Adipocyte (in vitro differentiated cells): Measurements from ENCODE around the gene PTPRN2.

Source experiments
- DNase-seq: peaks from one replicate; pipeline ENCODE4 v3.0.0-alpha.2; 2015; ENCODE audit warnings: low read depth
- H3K27me3 ChIP-seq: replicated peaks from 2 replicates; pipeline ENCODE4 v1.7.0; 2013; ENCODE audit warnings: mild to moderate bottlenecking, low read length, moderate library complexity; ENCODE audit not compliant: control insufficient read depth, insufficient read depth
- H3K36me3 ChIP-seq: 2 replicates; pipeline ENCODE4 v1.7.0; 2013; ENCODE audit warnings: low read length, mild to moderate bottlenecking, moderate library complexity; ENCODE audit not compliant: control insufficient read depth, insufficient read depth, severe bottlenecking
- H3K4me1 ChIP-seq: 2 replicates; pipeline ENCODE4 v1.7.0; 2013; ENCODE audit warnings: mild to moderate bottlenecking, low read length, moderate library complexity; ENCODE audit not compliant: control insufficient read depth, insufficient read depth
- H3K4me3 ChIP-seq: 2 replicates; pipeline ENCODE4 v1.7.0; 2013; ENCODE audit warnings: mild to moderate bottlenecking, low read length, moderate library complexity
- H3K9ac ChIP-seq: 2 replicates; pipeline ENCODE4 v1.7.0; 2013; ENCODE audit warnings: mild to moderate bottlenecking, low read length, moderate library complexity
- H3K9me3 ChIP-seq: 2 replicates; pipeline ENCODE4 v1.7.0; 2013; ENCODE audit warnings: mild to moderate bottlenecking, low read length, moderate library complexity; ENCODE audit not compliant: control insufficient read depth

Gene PTPRN2

DNA sequence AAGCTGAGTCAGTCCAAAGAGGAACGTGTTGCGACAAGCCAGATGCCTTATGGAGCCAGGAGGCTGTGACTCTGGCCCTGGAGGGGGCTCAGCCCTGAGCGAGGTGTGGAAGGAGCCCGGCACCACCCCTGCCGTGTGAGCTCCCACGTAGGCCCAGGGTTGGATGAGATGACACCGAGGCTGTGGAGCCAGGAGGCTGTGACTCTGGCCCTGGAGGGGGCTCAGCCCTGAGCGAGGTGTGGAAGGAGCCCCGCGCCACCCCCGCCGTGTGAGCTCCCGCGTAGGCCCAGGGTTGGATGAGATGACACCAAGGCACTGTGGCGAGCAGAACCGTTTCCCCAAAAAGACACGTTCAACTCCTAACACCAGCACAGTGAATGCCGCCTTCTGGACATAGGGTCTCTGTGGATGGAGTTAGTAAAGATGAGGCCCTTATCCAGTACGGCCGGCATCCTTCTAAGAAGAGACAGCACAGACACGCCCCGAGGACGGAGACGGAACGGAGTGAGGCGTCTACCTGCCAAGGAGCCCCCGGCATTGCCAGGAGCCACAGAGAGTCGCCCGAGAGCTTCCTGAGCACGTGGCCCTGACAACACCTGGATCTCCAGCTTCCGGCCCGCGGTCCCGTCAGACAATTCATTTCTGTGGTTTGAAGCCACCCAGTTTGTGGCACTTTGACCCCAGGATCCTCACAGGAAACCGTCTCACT is 778.3 kb downstream of the PTPRN2 start:
- H3K4me3 ChIP-seq: no peak overlapping the region
- no peaks in the 10 kb centered on the region for H3K36me3 ChIP-seq
- no peaks in the 10 kb centered on the region for H3K27me3 ChIP-seq
- no peak overlapping the region for H3K9ac ChIP-seq
- H3K9me3 ChIP-seq: peaks cover 3% of the 10 kb centered on the region
- H3K4me1 ChIP-seq: no peaks in the 10 kb centered on the region
- DNase-seq: no peak

DNA sequence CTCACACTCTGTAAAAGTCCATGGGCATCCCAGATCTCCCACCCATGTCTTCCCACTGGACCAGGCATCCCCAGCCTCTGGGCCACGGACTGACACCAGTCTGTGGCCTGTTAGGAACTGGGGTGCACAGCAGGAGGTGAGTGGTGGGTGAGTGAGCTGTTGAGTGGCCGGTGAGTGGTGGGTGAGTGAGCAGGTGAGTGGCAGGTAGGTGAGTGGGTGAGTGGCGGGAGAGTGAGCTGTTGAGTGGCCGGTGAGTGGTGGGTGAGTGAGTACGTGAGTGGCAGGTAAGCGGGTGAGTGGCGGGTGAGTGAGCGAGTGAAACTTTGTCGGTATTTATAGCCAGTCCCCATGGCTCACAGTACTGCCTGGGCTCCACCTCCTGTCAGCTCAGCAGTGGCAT is 779.6 kb downstream of the PTPRN2 start:
- H3K27me3 ChIP-seq: no peaks in the 10 kb centered on the region
- H3K4me3 ChIP-seq: no peak overlapping the region
- H3K4me1 ChIP-seq: no peaks in the 10 kb centered on the region
- H3K9ac ChIP-seq: no peak overlapping the region
- no peaks in the 10 kb centered on the region for H3K36me3 ChIP-seq
- DNase-seq: no peak
- H3K9me3 ChIP-seq: peaks cover 3% of the 10 kb centered on the region

DNA sequence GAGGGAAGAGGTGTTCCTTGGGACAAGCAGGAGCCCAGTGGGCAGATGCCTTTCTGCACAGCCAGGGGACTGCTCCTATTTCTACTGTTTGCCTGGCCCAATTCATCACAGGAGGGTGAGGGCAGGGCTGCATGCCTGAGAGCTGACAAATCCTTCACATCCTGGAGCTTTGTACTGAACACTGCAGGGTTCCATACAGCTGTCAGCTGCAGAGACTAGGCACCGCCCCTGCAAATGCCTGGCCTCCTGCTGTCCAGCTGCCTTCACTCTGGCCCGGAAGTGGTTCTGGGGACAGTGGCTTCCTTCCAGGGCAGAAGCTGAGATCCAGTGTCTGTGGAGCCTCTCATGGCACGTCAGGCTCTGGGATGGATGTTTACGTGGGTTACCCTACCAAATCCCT is 780.1 kb downstream of the PTPRN2 start:
- H3K4me3 ChIP-seq: no peak overlapping the region

DNA sequence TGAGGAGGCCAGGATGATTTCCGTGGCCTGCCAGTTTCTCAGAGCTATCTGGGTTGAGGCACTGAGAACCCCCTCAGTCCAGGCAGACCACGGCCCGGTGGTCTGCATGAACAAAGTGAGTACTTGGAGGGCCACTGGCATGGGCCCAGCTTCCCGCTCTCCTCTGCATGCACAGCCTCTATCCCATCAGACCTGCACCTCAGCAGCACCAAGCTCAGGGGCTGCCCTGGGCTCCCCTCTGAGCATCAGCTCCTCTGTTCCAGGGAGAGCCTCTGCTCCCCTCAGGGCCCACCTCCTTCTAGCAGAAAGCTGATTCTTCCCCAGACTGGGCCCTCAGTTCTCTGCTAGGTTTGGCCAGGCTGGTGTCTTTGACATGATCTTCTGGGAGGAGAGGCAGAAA is 780.9 kb downstream of the PTPRN2 start:
- Histone ChIP-seq H3K4me1 (no peaks in the 10 kb centered on the region), H3K9me3 (peaks cover 7% of the 10 kb centered on the region), H3K9ac (no peak overlapping the region), H3K27me3 (no peaks in the 10 kb centered on the region), H3K4me3 (no peak overlapping the region), H3K36me3 (no peaks in the 10 kb centered on the region)
- no peak for DNase-seq

More for the DNA sequence above, 780.1 kb downstream of the PTPRN2 start:
- Histone ChIP-seq H3K36me3 (no peaks in the 10 kb centered on the region), H3K9me3 (peaks cover 3% of the 10 kb centered on the region), H3K9ac (no peak overlapping the region), H3K27me3 (no peaks in the 10 kb centered on the region), H3K4me1 (no peaks in the 10 kb centered on the region)
- no peak for DNase-seq

DNA sequence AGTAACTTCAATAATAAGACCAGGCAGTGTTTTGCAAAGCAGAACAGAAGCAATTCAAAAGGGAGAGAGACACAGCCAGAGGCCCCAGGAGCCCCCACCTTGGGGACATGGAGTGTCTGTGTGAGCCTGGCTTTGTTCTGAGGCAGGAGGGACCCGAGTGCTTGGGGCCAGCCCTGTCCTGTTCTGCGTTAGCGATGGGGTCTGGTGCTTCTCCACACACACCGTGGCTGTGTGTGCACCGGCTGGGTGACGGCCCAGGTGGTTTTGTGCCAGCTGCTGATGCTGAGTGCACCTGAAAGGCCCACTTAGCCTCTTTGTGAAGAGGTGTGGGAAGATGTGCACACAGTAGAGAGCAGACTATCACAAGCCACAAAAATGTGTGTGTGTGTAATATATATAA is 781.9 kb downstream of the PTPRN2 start:
- Histone ChIP-seq H3K4me1 (no peaks in the 10 kb centered on the region), H3K27me3 (no peaks in the 10 kb centered on the region), H3K9ac (no peak overlapping the region), H3K9me3 (peaks cover 7% of the 10 kb centered on the region), H3K4me3 (no peak overlapping the region), H3K36me3 (no peaks in the 10 kb centered on the region)
- DNase-seq: no peak

DNA sequence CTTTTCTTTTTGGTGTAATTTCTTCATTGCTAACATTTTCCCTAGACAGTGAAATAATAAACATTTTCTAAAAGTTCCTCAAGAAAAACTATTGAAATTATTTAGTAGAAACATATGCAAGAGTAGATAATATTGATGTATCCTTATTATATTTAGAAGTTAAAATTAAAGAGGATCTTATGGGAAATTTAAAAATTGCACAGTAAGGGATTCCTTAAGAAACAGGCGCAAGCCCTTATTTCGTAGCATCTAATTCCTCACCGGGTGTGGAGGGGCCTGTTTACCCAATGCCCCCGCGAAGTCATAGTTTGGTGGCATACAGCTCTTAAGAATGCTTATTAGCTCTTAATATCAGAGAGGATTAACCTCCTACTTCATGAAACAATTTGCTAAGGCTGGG is 783.7 kb downstream of the PTPRN2 start:
- DNase-seq: no peak
- Histone ChIP-seq H3K36me3 (no peaks in the 10 kb centered on the region), H3K27me3 (no peaks in the 10 kb centered on the region), H3K9ac (no peak overlapping the region), H3K4me1 (no peaks in the 10 kb centered on the region), H3K9me3 (peaks cover 7% of the 10 kb centered on the region), H3K4me3 (no peak overlapping the region)

DNA sequence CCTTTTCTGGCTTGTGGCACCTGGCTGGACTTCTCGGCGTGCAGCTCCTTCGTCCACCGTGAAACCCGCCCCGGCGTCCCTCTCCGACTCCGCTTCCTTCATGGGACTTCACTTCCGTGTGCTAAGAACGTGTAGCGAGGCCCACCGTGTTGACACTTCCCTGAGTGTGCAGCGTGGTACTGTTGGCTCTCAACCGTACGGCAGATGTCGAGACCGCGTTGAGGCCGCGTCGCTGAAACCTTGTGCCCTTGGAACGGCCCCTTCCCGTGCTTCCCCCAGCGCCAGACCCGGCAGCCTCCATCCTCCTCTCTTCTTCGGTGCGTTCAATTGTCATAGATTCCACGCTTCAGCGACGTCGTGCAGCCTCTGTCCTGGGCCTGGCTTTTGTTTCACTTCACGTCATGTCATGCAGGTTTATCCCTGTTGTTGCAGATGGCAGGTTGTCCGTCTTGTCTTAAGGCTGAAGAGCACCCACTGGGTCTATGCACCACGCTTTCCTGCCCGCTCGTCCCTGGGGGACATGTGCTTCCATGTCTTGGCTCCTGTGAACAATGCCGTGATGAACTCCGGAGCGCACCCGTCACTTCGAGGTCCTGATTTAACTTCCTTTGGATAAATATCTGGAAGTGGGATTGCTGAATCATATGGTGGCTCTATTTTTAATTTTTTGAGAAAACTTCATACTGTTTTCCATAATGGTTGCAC is 785.5 kb downstream of the PTPRN2 start:
- Histone ChIP-seq H3K27me3 (no peaks in the 10 kb centered on the region), H3K36me3 (no peaks in the 10 kb centered on the region), H3K4me3 (no peak overlapping the region), H3K4me1 (no peaks in the 10 kb centered on the region), H3K9ac (no peak overlapping the region), H3K9me3 (peaks cover 5% of the 10 kb centered on the region)
- no peak for DNase-seq

DNA sequence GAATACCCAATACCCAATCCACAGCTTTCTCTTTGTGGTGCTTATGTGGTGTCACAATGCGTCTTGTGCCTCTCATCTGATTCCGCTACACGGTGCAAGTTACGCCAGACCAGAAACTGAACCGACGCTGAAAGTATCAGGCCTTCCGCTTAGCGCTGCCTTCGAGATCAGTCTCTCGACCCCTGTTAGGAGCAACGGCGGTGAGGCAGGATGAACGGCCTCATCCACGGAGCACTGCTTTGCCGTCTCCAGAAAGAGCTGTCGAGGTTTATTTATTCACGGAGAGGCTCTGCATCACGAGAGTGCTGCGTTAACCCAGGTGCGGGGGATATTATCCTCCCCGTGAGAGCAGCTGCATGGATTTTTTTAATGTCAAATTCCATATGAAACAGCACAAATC is 786.5 kb downstream of the PTPRN2 start:
- DNase-seq: no peak
- Histone ChIP-seq H3K9me3 (peaks cover 5% of the 10 kb centered on the region), H3K4me3 (no peak overlapping the region)

DNA sequence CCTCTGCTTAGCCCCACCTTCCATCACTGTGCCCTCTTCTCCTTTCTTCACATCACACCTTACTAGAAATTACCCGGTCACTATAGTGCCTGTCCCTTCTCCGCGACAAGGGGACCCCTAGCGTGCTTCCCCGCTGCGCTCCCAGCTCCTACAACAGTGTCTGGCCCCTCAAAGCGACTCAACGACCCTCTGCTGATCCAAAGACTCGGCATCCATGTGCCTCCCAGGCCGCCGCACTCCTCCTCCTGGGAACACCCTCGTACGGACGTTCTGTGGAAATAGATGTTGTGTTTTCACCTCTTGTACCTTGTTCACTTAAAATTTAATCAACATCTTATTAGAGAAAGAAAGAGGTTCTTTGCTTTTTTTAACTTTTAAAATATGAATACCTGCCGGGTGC is 787.3 kb downstream of the PTPRN2 start:
- DNase-seq: no peak
- Histone ChIP-seq H3K9me3 (peaks cover 5% of the 10 kb centered on the region), H3K4me3 (no peak overlapping the region)

More for the DNA sequence above, 786.5 kb downstream of the PTPRN2 start:
- Histone ChIP-seq H3K36me3 (no peaks in the 10 kb centered on the region), H3K27me3 (no peaks in the 10 kb centered on the region), H3K4me1 (no peaks in the 10 kb centered on the region), H3K9ac (no peak overlapping the region)

DNA sequence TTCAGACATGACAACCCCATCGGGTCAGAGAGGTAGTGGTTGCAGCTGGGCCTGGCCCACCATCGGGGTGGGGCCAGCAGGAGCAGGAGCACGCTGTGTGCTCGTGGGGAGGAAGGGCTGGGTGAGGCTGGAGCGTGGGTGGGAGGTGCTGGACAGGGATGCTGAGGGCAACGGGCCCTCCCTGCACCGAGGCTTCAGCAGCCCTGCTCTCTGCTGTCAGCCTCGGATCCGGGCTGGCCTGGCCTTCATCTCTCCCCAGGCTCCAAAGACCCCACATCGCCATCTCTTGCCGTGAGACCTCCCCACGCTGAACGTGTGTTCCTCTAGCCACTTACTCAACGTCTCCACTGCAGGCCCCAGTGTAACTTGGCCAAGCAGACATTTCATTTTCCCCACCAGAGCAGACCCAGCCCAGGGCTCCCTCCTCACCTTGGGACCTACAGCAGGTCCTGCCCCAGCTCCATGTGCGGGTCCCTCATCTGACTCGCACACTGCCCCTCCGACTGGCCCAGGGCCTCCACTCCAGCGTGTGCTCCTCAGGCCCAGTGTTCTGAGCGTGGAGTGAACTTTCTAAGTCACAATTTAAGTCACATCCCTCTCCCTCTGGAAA is 788.4 kb downstream of the PTPRN2 start:
- H3K27me3 ChIP-seq: no peaks in the 10 kb centered on the region
- no peak overlapping the region for H3K4me3 ChIP-seq
- H3K9ac ChIP-seq: no peak overlapping the region
- H3K36me3 ChIP-seq: no peaks in the 10 kb centered on the region
- no peaks in the 10 kb centered on the region for H3K4me1 ChIP-seq
- DNase-seq: no peak
- H3K9me3 ChIP-seq: peaks cover 5% of the 10 kb centered on the region

More for the DNA sequence above, 787.3 kb downstream of the PTPRN2 start:
- Histone ChIP-seq H3K9ac (no peak overlapping the region), H3K36me3 (no peaks in the 10 kb centered on the region), H3K27me3 (no peaks in the 10 kb centered on the region), H3K4me1 (no peaks in the 10 kb centered on the region)

DNA sequence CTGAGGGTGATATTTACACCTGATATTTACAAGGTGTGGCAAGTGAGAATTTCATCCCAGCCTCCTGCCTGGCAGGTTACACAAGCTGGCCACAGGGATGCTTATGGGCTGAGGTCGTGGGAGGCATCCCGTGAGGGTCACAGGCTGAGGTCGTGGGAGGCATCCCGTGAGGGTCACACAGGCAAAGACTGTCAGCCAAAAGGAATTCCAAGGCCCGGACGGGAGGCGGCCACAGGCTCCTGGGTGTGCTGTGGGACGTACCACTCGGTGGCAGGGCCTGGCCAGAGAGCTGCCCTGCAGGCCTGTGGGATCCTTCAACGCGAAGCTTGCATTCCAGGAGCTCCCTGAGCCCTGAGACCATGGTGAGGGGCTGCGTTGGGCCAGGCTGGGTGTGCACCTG is 790.3 kb downstream of the PTPRN2 start:
- Histone ChIP-seq H3K27me3 (no peaks in the 10 kb centered on the region), H3K4me3 (no peak overlapping the region), H3K9ac (no peak overlapping the region), H3K36me3 (no peaks in the 10 kb centered on the region), H3K9me3 (peaks cover 5% of the 10 kb centered on the region), H3K4me1 (no peaks in the 10 kb centered on the region)
- DNase-seq: no peak
